GM10266 (cell line): ENCODE data around the gene SGSM1.
"Not testable (repeated sequence)": the region's sequence is repeated elsewhere in the genome, so short reads cannot be mapped to it uniquely, and the experiment has no call there.

ENCODE experiments used
- DNase-seq: peaks from one replicate; pipeline ENCODE4 v3.0.0; 2012; ENCODE audit errors: extremely low spot score
- TF ChIP-seq, protein P1 (sequence below): IDR thresholded peaks from 2 replicates; pipeline ENCODE4 v1.5.1; 2012; ENCODE audit warnings: mild to moderate bottlenecking, low read depth; ENCODE audit not compliant: control insufficient read depth, insufficient read depth; ENCODE audit errors: missing control alignments

The SGSM1 gene

DNA sequence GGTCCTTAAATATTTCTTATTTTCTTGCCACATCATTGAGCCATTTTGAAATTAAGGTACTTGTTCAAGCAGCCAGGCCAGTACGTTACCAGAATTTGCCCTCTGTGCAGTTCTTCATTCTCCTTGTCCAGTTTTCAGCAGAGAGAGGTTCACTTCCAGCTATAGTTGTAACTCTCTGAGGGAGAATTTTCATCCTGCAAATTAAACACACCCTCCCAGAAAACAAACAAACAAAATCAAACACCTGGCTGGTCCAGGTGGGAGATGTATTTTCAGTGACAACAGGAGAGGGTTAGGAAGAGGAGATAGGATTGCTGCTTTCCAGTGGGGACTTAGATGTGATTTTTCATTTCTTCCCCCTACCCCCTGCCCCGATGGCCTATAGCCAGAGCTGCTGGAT is 95.4 kb downstream of the SGSM1 start:
- DNase-seq, result no peak
- TF ChIP-seq, protein P1, sequence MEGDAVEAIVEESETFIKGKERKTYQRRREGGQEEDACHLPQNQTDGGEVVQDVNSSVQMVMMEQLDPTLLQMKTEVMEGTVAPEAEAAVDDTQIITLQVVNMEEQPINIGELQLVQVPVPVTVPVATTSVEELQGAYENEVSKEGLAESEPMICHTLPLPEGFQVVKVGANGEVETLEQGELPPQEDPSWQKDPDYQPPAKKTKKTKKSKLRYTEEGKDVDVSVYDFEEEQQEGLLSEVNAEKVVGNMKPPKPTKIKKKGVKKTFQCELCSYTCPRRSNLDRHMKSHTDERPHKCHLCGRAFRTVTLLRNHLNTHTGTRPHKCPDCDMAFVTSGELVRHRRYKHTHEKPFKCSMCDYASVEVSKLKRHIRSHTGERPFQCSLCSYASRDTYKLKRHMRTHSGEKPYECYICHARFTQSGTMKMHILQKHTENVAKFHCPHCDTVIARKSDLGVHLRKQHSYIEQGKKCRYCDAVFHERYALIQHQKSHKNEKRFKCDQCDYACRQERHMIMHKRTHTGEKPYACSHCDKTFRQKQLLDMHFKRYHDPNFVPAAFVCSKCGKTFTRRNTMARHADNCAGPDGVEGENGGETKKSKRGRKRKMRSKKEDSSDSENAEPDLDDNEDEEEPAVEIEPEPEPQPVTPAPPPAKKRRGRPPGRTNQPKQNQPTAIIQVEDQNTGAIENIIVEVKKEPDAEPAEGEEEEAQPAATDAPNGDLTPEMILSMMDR, result no peak

DNA sequence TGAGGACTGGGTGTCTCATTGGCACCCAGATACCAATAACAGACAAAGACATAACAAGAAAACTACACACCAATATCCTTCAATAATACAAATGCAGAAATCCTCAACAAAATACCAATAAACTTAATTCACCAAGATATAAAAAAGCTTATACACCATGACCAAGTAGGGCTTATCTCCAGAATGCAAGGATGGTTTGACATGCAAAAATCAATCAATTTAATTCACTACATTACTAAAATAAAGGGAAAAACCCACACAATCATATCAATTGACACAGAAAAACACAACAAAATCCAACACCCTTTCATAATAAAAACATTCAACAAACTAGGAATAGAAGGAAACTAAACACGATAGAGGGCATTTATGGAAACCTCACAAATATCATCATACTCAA is 99.9 kb downstream of the SGSM1 start:
- TF ChIP-seq, protein P1, result no peak
- DNase-seq, result no peak

DNA sequence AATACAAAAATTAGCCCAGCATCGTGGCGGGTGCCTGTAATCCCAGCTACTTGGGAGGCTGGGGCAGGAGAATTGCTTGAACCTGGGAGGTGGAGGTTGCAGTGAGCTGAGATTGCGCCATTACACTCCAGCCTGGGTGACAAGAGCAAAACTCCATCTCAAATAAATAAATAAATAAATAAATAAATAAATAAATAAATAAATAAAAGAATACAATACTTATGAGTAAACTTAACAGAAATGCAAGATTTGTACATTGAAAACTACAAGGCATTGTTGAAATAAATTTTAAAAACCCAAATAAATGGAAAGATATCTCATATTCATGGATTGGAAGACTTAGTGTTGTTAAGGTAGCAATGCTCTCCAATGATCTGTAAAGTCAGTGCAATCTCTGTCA is 101.1 kb downstream of the SGSM1 start:
- DNase-seq, result not testable (repeated sequence)

DNA sequence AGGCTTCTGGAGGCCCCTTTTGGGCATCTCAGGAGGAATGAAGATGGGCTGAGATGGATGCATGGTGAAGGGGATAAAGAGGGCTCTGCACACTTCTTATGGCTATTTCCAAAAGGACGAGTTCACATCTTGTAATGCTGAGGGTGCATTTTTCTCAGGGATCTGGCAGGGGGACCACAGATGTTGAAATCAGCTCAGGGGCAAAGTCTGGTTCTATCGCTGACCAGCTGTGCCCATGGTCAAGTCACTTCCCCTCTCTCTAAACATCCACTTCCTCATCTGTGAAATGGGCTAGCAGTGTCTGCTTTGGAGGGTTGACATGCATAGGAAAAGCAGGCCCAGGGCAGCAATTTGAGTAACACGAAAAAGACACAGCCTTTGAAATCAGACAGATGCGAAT is 114.0 kb downstream of the SGSM1 start:
- TF ChIP-seq, protein P1, result no peak
- DNase-seq, result no peak

DNA sequence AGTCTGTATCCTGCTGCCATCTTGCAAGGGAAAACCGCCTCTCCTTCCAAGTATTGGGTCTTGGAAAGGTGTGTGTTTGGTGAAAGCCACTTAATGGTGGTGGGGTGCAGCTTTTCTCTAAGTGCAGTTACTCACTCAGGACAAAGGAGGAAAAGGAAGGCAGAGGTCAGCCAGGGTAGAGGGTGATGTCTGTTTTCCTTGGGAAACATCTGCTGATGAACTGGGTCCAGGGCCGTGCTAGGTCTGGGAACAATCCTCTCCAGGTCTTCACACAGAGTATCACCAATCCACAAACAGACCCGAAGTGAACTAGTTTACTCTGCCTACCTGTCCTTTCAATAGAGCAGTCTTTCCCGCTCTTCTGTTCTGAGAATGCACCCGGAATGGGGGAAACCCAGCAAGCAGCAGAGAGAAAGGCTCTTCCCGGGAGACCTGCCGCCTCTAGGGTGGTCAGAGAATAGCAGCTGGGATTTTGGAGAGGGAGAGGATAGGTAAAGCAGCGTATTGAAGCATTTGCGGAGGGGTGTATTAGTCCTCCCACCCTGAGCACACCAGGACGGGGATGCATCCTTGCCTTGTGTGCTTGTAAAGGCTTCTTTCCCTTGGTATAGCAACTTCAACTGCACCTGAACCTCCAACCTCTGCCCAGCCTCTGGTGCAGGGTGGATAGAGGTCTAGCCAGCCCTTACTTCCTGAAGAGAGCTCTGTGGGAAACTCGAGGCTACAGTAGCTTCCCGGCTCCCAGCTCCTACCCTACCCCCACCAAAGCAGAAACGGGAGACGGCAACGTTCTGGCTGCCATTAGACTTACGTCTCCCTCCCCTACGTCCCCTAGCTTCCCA is 119.8 kb downstream of the SGSM1 start:
- no peak for DNase-seq
- TF ChIP-seq, protein P1, result no peak

DNA sequence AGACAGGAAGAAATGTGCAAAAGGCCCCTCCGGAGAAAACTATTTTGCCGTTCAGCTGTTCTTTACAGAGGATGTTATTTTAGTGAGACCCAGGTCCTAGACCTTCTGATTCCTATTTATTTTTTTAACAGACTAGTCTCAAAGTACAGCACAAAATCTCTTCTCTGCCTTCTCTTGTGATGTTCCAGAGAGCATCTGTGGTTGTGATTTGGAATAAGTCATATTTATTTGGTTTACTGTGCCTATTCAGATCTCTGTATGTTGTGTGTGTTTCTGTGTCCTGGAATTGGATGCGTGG is 120.4 kb downstream of the SGSM1 start:
- TF ChIP-seq, protein P1, result no peak

DNA sequence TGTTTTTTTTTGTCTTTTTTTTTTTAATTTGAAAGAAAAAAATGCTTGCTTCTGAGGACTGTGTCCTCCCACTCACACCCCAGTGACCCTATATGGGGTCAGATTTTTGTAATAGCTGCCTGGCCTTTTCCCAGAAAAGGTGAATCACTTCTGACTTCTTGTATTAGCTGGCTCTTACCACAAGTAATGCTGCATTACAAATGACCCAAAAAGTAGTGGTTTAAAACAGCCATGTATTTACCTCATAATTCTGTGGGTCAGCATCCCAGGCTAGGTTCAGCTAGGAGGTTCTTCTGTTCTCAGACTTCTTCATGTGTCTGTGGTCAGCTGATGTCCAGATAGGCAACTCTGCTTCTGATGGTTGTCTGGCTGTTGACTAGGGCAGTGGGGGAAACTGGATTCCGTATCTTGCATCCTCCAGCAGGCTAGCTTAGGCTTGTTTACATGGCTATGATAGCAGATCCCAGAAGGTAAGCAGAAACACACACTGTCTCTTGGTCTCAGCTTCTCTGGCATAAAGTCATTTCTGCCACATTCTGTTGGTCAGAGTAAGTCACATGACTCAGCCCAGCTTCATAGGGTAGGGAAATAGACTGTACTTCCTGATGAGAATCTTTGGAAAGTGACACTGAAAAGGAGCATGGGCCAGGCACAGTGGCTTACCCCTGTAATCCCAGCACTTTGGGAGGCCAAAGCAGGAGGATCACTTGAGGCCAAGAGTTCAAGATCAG is 121.0 kb downstream of the SGSM1 start:
- TF ChIP-seq, protein P1, result no peak
- no peak for DNase-seq

More for the DNA sequence above, 120.4 kb downstream of the SGSM1 start:
- no peak for DNase-seq
